T-helper 1 cell treated with Interleukin-12 subunit alpha and Interleukin-12 subunit beta and Interleukin-4 antibody, amounts not matched to agents 30 ng/mL and 1 ng/mL, for 36 hours (primary cell): ENCODE data around the gene NF1. TPM values are rescaled to one million over a fixed set of nuclear protein-coding genes. Genes with fewer than 3 reads are reported as not detected.
"Not testable (repeated sequence)": the region's sequence is repeated elsewhere in the genome, so short reads cannot be mapped to it uniquely, and the experiment has no call there.

ENCODE experiments used
- intact Hi-C: fragments of 100-400 bp; cut with micrococcal nuclease; formaldehyde crosslinking; loops from one replicate; pipeline ENCODE4 v1.15.1; 2024
- total RNA-seq: library from RNA; stranded (reverse); gene quantifications from 2 replicates; pipeline ENCODE4 v1.2.3, GENCODE V29; 2022

Gene NF1
- total RNA-seq, 1 donor from 2014 or later = 24.0 TPM

DNA sequence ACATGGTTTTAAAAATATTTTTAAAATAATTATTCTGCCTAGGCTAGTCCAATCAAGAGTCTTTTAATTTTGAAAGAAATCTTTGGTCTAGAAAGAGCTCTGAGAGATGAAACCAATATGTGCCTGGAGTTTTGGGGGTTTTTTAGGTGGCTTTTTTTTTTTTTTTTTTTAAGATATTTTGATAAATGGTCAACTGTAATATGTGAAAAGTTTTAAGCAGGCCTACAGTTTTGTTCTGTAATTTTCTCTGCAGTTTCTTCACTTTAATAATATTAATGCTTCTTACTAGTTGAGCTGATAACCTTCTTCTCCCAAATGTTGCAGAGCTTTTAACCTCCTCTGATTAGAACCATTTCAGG lies 157.2 kb downstream of the NF1 start:
- intact Hi-C loops = no loop called here

- intact Hi-C loops = no loop called here
Measured at GRCh38 chr17:31252741-31253140, 158.0 kb downstream of the NF1 start.

DNA sequence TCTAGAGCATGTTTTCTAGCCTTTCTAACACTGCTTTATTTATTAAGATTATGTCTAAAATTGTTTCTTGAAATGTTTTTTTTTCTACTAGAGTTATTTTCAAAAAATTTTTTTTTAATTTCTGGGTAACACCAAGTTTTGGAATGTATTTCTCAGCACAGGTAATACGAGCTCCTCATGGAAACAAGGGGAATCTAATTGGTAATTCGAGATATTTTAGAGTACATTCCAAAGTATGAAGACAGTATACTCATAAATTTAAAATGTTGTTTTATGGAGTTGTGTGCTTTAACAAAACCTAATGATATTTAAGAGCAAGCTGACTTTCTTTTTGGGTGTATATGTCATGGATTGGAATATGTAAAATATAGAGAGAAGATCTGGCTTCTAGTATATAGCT lies 159.9 kb downstream of the NF1 start:
- intact Hi-C loops = no loop called here

- intact Hi-C loops = no loop called here
Measured at GRCh38 chr17:31256936-31257335, 162.2 kb downstream of the NF1 start.

DNA sequence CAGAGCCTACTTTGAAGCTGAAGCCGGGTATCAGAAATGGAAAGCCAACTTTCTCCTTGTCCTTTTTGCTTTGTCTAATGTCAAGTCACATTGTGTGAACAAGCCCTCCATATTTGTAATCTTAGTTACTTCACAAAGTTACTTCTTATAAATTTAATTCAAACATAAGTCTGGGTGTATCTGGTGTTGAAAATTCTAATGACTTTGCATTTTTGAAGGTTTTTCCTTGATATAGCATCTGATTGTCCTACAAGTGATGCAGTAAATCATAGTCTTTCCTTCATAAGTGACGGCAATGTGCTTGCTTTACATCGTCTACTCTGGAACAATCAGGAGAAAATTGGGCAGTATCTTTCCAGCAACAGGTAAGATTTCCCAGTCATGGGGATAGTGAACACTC lies 165.4 kb downstream of the NF1 start:
- intact Hi-C loops = no loop called here

GRCh38 chr17:31261601-31262000 lies 166.8 kb downstream of the NF1 start:
- intact Hi-C loops = no loop called here

DNA sequence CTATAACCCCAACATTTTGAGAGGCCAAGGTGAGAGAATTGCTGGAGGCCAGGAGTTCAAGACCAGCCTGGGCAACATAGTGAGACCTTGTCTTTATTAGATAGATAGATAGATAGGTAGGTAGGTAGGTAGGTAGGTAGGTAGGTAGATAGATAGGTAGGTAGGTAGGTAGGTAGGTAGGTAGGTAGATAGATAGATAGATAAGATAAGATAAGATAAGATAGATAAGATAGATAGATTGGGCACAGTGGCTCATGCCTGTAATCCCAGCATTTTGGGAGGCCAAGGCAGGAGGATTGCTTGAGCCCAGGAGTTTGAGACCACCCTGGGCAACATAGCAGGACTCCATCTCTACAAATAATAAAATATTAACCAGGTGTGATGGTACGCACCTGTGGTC lies 168.1 kb downstream of the NF1 start:
- intact Hi-C loops = not testable (repeated sequence)

GRCh38 chr17:31266042-31266441 lies 171.3 kb downstream of the NF1 start:
- intact Hi-C loops = loop anchor here (1.0 kb wide), 1 partner anchor 107 kb away; no protein-coding TSS in a partner anchor

DNA sequence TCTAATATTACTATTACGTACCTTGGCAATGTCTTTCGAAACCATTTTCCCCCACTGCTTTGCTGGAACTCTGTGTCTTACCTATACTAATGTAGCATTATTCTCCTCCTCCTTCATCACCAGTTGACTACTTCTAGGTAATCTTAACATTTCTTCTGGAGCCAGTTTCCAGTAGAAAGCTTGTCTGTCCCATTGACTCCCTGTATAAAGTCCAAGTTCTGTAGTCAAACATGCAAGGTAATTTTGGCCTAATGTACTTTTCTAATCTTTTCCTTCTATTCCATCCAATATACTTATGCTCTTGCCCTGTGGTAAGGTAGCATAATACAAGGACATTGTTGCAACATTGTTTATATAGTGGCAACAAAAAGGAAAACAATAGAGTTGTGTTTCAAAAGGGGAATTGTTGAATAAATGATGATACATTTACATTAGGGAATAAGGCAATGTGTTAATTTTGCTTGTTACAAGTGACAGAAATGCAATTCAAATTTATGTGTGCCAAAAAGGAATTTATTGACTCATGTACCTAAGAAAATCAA lies 174.3 kb downstream of the NF1 start:
- intact Hi-C loops = no loop called here

GRCh38 chr17:31269578-31269983 lies 174.8 kb downstream of the NF1 start:
- intact Hi-C loops = no loop called here

DNA sequence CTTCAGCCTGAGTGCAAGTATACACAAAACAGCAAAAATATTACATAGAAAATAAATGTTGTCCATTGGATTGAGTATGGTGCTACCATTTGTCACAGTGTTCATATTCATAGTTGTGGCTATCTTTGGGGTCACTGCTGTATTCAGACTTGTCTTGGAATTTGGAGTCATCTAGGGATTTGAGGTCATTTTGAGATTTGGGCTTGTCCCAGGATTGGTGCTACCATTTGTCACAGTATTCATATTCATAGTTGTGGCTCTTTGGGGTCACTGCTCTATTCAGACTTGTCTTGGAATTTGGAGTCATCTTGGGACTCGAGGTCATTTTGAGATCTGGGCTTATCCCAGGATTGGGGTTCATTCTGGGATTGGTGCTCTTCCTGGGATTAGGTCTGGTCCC lies 177.5 kb downstream of the NF1 start:
- intact Hi-C loops = no loop called here

- intact Hi-C loops = no loop called here
Measured at GRCh38 chr17:31272803-31273202, 178.0 kb downstream of the NF1 start.

DNA sequence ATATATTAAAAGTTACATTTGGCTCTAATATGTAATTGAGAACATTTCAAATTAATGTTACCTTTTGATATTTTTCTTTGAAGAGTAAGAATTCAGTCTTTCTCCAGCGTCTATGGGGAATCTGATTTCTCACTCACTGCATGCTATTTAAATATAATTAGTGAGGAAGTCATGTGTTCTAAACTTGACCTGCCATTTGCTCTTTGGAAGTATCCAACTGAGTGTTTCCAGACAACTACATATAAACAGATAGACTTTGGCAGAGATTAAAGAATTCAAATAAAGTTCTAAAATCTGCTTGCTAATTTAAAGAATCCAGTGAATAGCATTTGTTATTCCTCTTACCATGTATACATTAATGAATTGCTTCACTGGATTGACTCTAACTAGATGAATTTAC lies 178.7 kb downstream of the NF1 start:
- intact Hi-C loops = no loop called here

DNA sequence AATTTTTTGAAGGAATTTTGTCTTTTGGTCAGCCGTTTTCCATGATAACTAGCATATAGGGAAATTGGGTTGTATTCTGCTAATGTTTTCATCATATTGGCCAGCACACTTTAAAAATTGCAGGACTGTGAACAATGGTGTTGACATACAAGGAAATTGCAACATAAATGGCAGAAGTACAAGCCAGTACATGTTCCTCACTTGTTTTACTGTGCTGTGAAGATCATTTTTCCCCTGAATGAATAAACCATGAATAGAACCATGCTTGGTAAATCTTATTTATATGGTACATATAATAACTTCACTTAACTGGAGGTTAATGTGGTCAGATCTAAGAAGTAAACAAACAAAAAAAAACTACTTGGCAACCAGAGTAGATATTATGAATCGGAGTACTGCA lies 179.5 kb downstream of the NF1 start:
- intact Hi-C loops = no loop called here

DNA sequence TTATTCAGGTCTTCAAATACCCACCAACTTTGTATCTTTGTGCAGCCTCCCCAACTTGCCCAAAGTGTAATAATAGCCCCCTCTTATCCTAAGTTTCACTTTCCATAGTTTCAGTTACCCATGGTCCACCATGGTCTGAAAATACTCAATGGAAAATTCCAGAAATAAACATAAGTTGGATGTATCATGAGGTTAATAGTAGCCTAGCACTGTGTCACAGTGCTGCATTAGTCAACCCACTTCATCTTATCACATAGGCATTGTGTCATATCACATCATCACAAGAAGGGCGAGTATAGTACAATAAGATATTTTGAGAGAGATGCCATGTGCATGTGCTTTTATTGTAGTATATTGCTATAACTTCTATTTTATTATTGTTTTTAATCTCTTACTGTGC lies 180.3 kb downstream of the NF1 start:
- intact Hi-C loops = no loop called here

DNA sequence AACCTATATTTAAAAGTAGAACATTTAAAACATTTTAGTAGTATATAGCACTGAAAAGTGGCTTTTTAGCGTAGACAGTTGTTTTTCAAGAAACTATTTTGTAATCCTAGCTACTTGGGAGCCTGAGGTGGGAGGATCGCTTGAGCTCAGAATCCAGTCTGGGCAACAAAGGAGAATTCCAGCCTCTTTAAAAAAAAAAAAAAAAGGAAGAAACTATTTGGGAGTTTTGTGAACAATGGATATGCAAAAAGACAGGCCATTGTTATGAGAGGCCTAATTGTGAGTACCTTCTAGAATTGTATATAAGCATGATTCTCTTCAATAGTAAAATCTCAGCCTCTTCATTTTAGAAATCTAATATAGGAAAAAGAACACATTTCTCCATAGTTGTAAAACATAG lies 184.6 kb downstream of the NF1 start:
- intact Hi-C loops = no loop called here

- intact Hi-C loops = no loop called here
Measured at GRCh38 chr17:31281061-31281460, 186.3 kb downstream of the NF1 start.

DNA sequence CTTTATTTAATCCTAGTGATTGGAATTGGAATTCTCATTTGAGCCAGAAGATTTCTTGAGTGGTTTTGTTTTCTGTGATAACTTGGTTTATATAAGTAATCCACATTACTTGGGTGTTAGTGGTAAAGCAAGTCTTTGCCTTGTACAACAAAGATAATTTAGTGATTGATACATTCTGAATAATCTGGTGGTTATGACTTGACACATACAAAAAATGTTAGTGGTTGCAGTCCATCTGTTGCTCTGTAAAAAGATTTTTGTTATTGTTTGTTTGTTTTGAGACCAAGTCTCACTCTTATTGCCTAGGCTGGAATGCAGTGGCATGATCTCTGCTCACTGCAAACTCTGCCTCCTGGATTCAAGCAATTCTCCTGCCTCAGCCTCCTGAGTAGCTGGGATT lies 189.1 kb downstream of the NF1 start:
- intact Hi-C loops = no loop called here

DNA sequence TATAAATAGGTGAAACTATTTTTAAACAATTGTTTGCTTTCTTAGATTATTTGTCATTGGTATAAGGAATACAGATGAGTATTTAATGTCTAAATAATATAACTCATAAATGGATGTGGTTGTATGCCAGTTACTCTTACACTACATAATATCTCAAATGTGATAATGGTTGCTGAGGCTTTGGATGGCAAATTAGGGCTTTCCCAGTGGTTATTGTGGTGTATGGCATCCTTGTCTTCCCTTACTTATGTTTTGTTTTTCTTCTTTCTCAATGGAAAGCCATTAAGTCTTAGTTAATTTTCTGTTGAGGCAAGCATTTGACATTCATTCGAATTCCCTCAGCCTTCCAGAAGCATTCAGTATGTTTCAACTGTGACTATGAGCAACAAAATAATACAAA lies 191.8 kb downstream of the NF1 start:
- intact Hi-C loops = no loop called here

GRCh38 chr17:31287932-31288331 lies 193.2 kb downstream of the NF1 start:
- intact Hi-C loops = not testable (repeated sequence)

DNA sequence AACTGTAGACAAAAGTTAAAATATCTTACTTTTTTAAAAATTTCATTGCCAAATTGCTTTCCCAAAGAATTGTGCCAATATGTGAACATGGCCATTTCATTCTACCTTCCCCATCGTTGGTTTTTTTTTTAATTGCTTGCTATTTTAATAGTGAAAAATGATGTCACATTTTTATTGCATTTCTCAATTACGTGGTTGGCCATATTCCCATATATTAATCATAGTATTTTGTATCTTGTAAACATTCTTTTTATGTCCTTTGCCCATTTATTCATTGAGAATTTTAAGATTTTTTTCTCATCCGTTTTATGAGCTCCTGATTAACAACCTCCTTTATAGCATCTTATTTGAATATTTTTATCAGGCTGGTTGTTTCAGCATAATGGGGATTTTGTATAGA lies 195.0 kb downstream of the NF1 start:
- intact Hi-C loops = no loop called here

GRCh38 chr17:31291820-31292219 lies 197.0 kb downstream of the NF1 start:
- intact Hi-C loops = no loop called here

GRCh38 chr17:31293581-31293980 lies 198.8 kb downstream of the NF1 start:
- intact Hi-C loops = no loop called here

DNA sequence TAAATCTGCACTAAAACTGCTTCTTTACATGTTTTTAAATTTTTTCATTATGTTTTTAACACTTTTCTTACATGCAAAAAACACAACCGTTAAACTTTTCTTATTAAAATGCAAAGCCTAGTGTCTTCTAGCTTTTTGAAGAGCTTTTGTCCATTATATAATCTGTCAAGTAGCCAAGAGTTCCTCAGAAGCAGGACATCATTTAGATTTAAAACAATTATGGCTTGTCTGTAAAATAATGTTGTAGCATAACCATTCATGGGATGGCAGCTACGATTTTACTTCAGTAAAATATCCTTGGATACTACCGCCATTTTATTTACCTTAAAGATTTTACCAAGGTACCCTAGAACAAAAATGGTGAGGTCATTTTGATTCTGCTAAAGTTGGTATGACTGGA lies 199.5 kb downstream of the NF1 start:
- intact Hi-C loops = no loop called here
